HG02623 (cell line): Measurements from ENCODE around the gene PHF5A.
A peak's percentile ranks its signal among the peaks of the same experiment; 100 is the strongest.
"Not testable (repeated sequence)": the region's sequence is repeated elsewhere in the genome, so short reads cannot be mapped to it uniquely, and the experiment has no call there.

Experiments used
- ATAC-seq: cut with Tn5 transposase; IDR thresholded peaks from one replicate; pipeline ENCODE4 v1.9.1; 2021; ENCODE audit warnings: moderate library complexity; ENCODE audit not compliant: unreplicated experiment

The PHF5A gene

GRCh38 chr22:41488076-41488475 lies 19.6 kb upstream of the PHF5A start:
- ATAC-seq = no peak

GRCh38 chr22:41487037-41487935 lies 18.8 kb upstream of the PHF5A start:
- ATAC-seq = no peak

- ATAC-seq = no peak
These were observed 16.5 kb upstream of the PHF5A start for GRCh38 chr22:41485033-41485432.

GRCh38 chr22:41482319-41482935 lies 13.9 kb upstream of the PHF5A start:
- no peak for ATAC-seq

DNA sequence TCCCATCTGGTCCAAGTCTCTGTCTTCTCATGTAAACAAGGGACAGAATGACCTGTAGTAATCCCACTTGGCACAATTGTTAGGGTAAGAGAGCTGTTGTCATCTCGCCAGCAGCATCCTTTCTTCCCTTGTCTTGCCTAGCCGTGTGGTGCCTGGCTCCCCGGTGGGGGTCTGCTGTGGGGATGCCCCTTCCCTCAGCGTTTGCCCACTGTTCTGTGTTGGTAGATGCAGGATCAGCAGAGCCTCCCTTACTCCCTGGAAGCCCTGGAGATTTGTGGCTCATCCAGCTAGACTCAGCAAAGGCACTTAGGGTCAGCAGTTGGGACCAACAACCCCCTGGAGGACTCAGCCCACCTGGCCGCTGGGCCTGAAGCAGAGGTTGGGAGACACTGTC lies 13.4 kb upstream of the PHF5A start:
- ATAC-seq = no peak

GRCh38 chr22:41481131-41481830 lies 12.8 kb upstream of the PHF5A start:
- ATAC-seq = no peak

DNA sequence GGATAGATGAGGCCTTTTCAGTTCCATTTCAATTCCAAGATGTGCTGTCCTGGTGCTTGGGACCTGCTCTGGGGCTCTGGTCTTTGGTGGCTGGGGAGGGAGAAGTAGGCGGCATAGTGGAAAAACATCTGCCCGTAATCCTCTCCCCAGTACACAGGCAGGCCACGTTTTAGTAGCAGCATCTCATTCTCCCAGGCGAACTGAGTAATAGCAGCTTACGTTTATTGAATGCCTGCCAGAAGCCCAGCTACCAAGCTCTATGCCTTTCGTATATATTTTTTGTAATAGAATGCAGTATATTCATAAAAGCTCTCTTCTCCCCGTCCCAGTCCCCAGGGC lies 11.9 kb upstream of the PHF5A start:
- ATAC-seq = no peak

DNA sequence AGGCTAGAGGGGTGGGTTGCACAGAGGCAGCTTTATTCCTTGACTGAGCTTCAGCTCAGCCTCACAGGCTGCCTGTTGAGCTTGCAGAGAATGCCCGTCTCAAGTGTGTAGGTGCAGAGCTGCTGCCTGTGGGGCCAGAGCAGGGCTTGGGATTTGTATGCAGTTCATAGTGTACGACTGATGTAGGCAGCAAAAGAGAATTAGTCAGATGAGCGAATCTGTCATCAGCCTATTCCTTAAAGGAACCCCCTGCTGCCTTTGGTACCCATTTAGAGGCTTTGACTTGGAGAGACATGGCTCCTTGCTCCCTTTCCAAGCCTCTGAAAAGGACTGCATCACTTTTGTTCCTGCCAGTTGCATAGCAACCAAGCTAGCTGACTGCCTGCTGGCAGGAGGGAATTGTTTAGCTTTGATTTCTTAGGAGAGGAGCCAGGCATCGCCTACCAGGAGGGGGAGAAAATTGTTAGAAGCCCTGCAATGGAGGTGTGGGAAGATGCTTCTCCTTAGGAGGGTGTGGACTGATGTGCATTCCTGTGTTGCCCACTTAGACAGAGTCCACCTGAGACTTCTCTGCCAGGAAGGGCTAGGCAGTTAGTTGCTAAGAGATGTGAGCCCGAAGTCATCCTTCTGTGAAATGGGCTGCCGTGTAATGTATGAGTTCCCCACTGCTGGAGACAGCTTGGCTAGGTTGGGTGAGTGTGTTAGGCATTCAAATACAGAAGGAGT lies 11.3 kb upstream of the PHF5A start:
- no peak for ATAC-seq

- ATAC-seq = no peak
These were observed 10.5 kb upstream of the PHF5A start for GRCh38 chr22:41478891-41479521.

DNA sequence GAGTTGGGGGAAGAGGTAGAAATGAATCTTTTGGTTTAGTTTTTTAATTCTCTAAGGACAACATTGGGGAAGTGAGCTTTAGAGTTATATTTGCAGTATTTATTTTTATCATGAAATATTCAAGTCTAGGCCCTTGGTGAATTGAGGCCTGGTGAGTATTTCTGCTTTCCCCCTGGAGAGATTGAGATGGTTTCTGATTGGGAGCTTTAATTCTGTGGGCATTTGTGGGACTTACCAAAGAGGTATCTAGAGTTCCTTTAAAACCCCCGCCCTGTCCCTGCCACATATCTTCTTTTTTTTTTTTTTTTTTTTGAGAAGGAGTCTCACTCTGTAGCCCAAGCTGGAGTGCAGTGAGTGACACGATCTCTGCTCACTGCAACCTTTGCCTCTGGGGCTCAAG lies 10.0 kb upstream of the PHF5A start:
- ATAC-seq = no peak

- no peak for ATAC-seq
These were observed 6.5 kb upstream of the PHF5A start for GRCh38 chr22:41474872-41475451.

GRCh38 chr22:41471568-41471967 lies 3.1 kb upstream of the PHF5A start:
- ATAC-seq = no peak

GRCh38 chr22:41470886-41471285 lies 2.4 kb upstream of the PHF5A start:
- ATAC-seq = no peak

DNA sequence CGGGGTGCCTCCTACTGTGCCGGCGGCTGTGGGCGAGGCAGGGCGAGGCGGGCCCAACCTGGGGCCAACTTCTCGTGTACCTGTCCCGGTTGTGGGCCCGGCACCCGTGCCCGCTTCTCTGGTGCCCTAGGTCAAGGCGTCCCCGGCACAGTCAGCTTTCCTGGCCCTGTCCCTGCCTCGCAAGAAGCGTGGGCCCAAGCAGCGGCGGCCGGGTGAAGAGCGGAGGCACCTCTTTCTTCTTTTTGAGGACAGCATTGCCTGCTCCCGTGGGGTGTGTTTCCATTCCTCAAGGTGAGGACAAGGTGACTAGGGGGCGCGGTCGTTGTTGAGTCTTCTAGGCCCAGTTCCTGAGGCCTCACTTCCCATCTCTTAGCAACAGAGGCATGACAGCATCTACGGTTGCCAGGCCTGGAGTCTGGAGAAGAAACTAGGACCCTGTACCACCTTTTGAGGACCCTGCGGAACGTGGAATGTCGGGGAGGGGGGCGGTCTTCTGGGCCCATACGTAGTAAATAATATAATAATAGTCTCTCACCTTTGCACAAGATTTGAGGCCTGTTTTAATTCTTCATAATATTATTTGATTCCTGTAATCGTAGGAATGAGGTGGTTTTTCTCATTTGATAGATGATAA lies 843 bp upstream of the PHF5A start:
- no peak for ATAC-seq

DNA sequence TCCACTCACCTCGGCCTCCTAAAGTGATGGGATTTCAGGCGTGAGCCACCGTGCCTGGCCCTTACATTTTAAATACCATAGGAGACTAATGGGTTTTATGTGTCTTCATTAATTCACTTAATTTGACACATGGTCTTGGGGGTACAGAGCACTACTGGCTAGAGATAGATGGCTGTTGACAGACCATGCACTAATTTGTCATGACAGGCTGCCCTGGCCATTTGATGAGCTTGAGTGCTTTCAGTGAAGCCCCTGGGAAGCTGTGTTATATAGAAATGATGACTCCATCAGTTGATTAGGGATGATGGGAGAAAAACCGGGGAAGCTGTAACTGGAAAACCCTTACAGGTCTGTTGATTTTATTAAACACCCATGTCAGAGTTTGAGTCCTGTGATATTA lies 6.6 kb downstream of the PHF5A start:
- no peak for ATAC-seq

- not testable (repeated sequence) for ATAC-seq
These were observed 8.4 kb downstream of the PHF5A start for GRCh38 chr22:41460071-41460470.

DNA sequence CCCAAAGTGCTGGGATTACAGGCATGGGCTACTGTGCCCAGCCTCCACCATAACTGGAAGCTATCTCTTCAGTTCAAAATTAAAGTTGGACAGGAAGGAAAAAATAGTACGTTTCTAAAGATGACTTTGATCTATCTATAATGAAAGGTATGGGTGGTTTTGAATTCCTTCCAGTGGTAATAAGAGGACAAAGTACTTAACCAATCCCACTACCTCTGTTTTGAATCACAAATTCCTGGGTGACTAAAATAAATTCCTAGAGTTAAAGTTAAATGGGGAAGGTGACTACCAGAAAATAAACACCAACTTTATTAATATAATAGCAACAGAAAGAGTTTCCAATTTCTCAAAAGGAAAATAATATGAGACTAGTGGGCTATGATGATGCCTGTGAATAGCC lies 9.1 kb downstream of the PHF5A start:
- no peak for ATAC-seq

- ATAC-seq = no peak
These were observed 10.2 kb downstream of the PHF5A start for GRCh38 chr22:41458161-41458728.

- ATAC-seq = peak; percentile 43
These were observed 20.2 kb downstream of the PHF5A start for GRCh38 chr22:41448189-41448808.
